Peyer's patch (tissue), 4 donors: ENCODE results near the gene TAS2R3. TPM values are rescaled to one million over a fixed set of nuclear protein-coding genes. Genes with fewer than 3 reads are reported as not detected.

ENCODE experiments used
- DNase-seq, 3 donors: peaks; one replicate each; pipeline ENCODE4 v3.0.0-alpha.2; 2017 to 2019
- H3K27ac ChIP-seq, 4 donors: fragments of 200-600 bp; sonication (generic); one replicate each; pipeline ENCODE4 v1.5.1; 2016 to 2019
- H3K27me3 ChIP-seq, 2 donors: fragments of 200-600 bp; sonication (generic); one replicate each; pipeline ENCODE4 v1.5.1; 2019
- H3K36me3 ChIP-seq, 3 donors: fragments of 200-600 bp; sonication (generic); one replicate each; pipeline ENCODE4 v1.5.1; 2016 to 2019
- H3K4me1 ChIP-seq, 4 donors: fragments of 200-600 bp; sonication (generic); one replicate each; pipeline ENCODE4 v1.5.1; 2016 to 2019
- H3K4me3 ChIP-seq, 4 donors: fragments of 200-600 bp; sonication (generic); 1 replicate in 3 of 4; 2 replicates in 1 of 4; pipeline ENCODE4 v1.5.1; 2016 to 2019; ENCODE audit warnings: mild to moderate bottlenecking in 1 of 4
- H3K9me3 ChIP-seq, 4 donors: fragments of 200-600 bp; sonication (generic); one replicate each; pipeline ENCODE4 v1.5.1; 2016 to 2019; ENCODE audit warnings: mild to moderate bottlenecking in 1 of 4
- CTCF ChIP-seq, 6 experiments: fragments of 450-650 bp in 4 of 6; fragments of 200-600 bp in 2 of 6; sonication (generic) in 1 of 6; IDR thresholded peaks; one replicate each; pipeline ENCODE4 v1.5.1; 2017 to 2019; ENCODE audit warnings: antibody characterized with exemption in 6 of 6, mild to moderate bottlenecking in 3 of 6, moderate library complexity in 1 of 6
- POLR2A ChIP-seq, 2 donors: fragments of 450-650 bp; IDR thresholded peaks; one replicate each; pipeline ENCODE4 v1.5.1; 2017; ENCODE audit warnings: antibody characterized with exemption in 2 of 2, mild to moderate bottlenecking in 2 of 2, moderate library complexity in 2 of 2
- total RNA-seq, 4 donors: library from RNA; depleted of rRNA; stranded (reverse); fragments of >200 nt; gene quantifications; one replicate each; pipeline ENCODE4 v1.1.0, GENCODE V29; 2016

TAS2R3 gene
- 1 to 10 TPM; 5.7 to 6.6 (median 6.3) TPM for total RNA-seq

- H3K36me3 ChIP-seq = peaks cover 0 to 31% (median 0%) of the 10 kb centered on the region in 3 donors
- no peaks in the 10 kb centered on the region for H3K4me1 ChIP-seq
- H3K4me3 ChIP-seq = no peak within 1 kb of the TSS
- no peak within 1 kb of the TSS for H3K27ac ChIP-seq
- no peaks in the 10 kb centered on the region for H3K27me3 ChIP-seq
- TF ChIP-seq CTCF (IDR thresholded peaks at IDR 0.05) (no peak), POLR2A (IDR thresholded peaks at IDR 0.05) (no peak)
- no peaks in the 10 kb centered on the region for H3K9me3 ChIP-seq
- no peak for DNase-seq
These were observed at the start of gene TAS2R3 for GRCh38 chr7:141763797-141764196. TAS2R3 (plus strand) TSS chr7:141764097; CDS start chr7:141764159, 62 bp downstream.

GRCh38 chr7:141714571-141714970 is 49.3 kb upstream of the TAS2R3 start:
- no peaks in the 10 kb centered on the region for H3K27me3 ChIP-seq
- DNase-seq = no peak
- H3K36me3 ChIP-seq = no peaks in the 10 kb centered on the region
- no peaks in the 10 kb centered on the region for H3K4me1 ChIP-seq
- TF ChIP-seq POLR2A (IDR thresholded peaks at IDR 0.05) (no peak), CTCF (IDR thresholded peaks at IDR 0.05) (no peak)
- H3K27ac ChIP-seq = no peak overlapping the region
- no peaks in the 10 kb centered on the region for H3K9me3 ChIP-seq
- H3K4me3 ChIP-seq = no peak overlapping the region

- H3K4me3 ChIP-seq = no peak overlapping the region
- no peaks in the 10 kb centered on the region for H3K4me1 ChIP-seq
- no peak for DNase-seq
- H3K27me3 ChIP-seq = no peaks in the 10 kb centered on the region
- no peaks in the 10 kb centered on the region for H3K9me3 ChIP-seq
- no peak overlapping the region for H3K27ac ChIP-seq
- TF ChIP-seq CTCF (IDR thresholded peaks at IDR 0.05) (no peak), POLR2A (IDR thresholded peaks at IDR 0.05) (no peak)
- no peaks in the 10 kb centered on the region for H3K36me3 ChIP-seq
These were observed 48.9 kb upstream of the TAS2R3 start for GRCh38 chr7:141715018-141715417.

GRCh38 chr7:141715794-141716689 is 47.9 kb upstream of the TAS2R3 start:
- Histone ChIP-seq H3K4me3 (no peak overlapping the region), H3K4me1 (no peaks in the 10 kb centered on the region), H3K36me3 (no peaks in the 10 kb centered on the region), H3K27me3 (no peaks in the 10 kb centered on the region), H3K27ac (no peak overlapping the region), H3K9me3 (no peaks in the 10 kb centered on the region)
- TF ChIP-seq CTCF (IDR thresholded peaks at IDR 0.05) = no peak
- TF ChIP-seq POLR2A (IDR thresholded peaks at IDR 0.05) = no peak
- no peak for DNase-seq

GRCh38 chr7:141717450-141717849 is 46.4 kb upstream of the TAS2R3 start:
- no peak overlapping the region for H3K4me3 ChIP-seq
- H3K36me3 ChIP-seq = no peaks in the 10 kb centered on the region
- H3K9me3 ChIP-seq = no peaks in the 10 kb centered on the region
- no peaks in the 10 kb centered on the region for H3K27me3 ChIP-seq
- DNase-seq = no peak
- TF ChIP-seq CTCF (IDR thresholded peaks at IDR 0.05) = no peak
- TF ChIP-seq POLR2A (IDR thresholded peaks at IDR 0.05) = no peak
- no peaks in the 10 kb centered on the region for H3K4me1 ChIP-seq
- no peak overlapping the region for H3K27ac ChIP-seq
